Ovary (tissue), 3 donors: ENCODE measurements around the gene PCDH1.

Experiments used
- EP300 ChIP-seq: sonication (generic); formaldehyde crosslinking; IDR thresholded peaks from one replicate; pipeline ENCODE4 v1.6.1; 2017; ENCODE audit warnings: antibody characterized with exemption
- TF ChIP-seq, protein P1 (sequence below), 3 donors: fragments of 450-650 bp in 2 of 3; fragments of 200-600 bp in 1 of 3; IDR thresholded peaks; one replicate each; pipeline versions ENCODE4 v1.5.1 to v1.8.0; 2016 to 2022; ENCODE audit warnings: antibody characterized with exemption in 3 of 3, mild to moderate bottlenecking in 1 of 3
- donor health status: DM: no; HTN: no; CAD: no.

GRCh38 chr5:141882594-141883183, 4.5 kb upstream of the PCDH1 start:
- TF ChIP-seq EP300, result no peak
- TF ChIP-seq, protein P1, sequence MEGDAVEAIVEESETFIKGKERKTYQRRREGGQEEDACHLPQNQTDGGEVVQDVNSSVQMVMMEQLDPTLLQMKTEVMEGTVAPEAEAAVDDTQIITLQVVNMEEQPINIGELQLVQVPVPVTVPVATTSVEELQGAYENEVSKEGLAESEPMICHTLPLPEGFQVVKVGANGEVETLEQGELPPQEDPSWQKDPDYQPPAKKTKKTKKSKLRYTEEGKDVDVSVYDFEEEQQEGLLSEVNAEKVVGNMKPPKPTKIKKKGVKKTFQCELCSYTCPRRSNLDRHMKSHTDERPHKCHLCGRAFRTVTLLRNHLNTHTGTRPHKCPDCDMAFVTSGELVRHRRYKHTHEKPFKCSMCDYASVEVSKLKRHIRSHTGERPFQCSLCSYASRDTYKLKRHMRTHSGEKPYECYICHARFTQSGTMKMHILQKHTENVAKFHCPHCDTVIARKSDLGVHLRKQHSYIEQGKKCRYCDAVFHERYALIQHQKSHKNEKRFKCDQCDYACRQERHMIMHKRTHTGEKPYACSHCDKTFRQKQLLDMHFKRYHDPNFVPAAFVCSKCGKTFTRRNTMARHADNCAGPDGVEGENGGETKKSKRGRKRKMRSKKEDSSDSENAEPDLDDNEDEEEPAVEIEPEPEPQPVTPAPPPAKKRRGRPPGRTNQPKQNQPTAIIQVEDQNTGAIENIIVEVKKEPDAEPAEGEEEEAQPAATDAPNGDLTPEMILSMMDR (IDR thresholded peaks at IDR 0.05), result no peak
